BLaER1 treated with 17β-estradiol and CSF1 and Interleukin-3, amounts not matched to agents 10 nM and 100 nM (cell line): ENCODE data around the gene SMIM15.

Experiments
- H3K27ac ChIP-seq, 11 experiments: shearing (Covaris generic); formaldehyde crosslinking; 2 replicates each; pipeline ENCODE4 v1.8.1; 2022
- H3K27me3 ChIP-seq, 11 experiments: shearing (Covaris generic); formaldehyde crosslinking; 2 replicates each; pipeline ENCODE4 v1.8.1; 2022
- H3K36me3 ChIP-seq, 11 experiments: shearing (Covaris generic); formaldehyde crosslinking; 2 replicates each; pipeline ENCODE4 v1.8.1; 2022
- H3K4me1 ChIP-seq, 10 experiments: shearing (Covaris generic); formaldehyde crosslinking; 2 replicates each; pipeline ENCODE4 v1.8.1; 2022
- H3K4me2 ChIP-seq, 11 experiments: shearing (Covaris generic); formaldehyde crosslinking; 2 replicates each; pipeline ENCODE4 v1.8.1; 2022
- H3K4me3 ChIP-seq, 10 experiments: shearing (Covaris generic); formaldehyde crosslinking; 2 replicates each; pipeline ENCODE4 v1.8.1; 2022
- H3K9ac ChIP-seq, 11 experiments: shearing (Covaris generic); formaldehyde crosslinking; 2 replicates each; pipeline ENCODE4 v1.8.1; 2022
- H3K9me3 ChIP-seq, 11 experiments: shearing (Covaris generic); formaldehyde crosslinking; replicated peaks in 1 of 11; 2 replicates each; pipeline ENCODE4 v1.8.1; 2022
- H4K20me1 ChIP-seq, 11 experiments: shearing (Covaris generic); formaldehyde crosslinking; 2 replicates each; pipeline ENCODE4 v1.8.1; 2022
- Cebpa-rat ChIP-seq, 11 experiments: shearing (Covaris generic); IDR thresholded peaks; 2 replicates each; pipeline ENCODE4 v1.8.1; 2022

SMIM15 gene

DNA sequence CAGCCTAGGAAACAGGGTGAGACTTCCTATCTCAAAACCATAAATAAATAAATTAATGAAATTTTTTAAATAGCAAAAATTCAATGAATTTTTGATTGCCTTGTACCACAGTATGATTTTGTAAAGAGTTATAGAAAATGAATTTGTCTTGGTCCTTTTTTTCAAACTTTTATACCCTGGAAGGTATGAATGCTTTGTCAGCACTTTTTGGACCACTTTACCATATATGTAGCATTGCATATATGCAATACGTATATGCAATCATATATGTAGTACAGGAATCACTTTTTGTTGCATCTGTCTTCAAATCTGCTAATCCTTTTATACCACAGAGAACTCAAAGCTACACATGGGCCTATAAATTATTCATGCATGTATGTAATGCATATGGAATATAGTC is 9.2 kb upstream of the SMIM15 start:
- H3K9me3 ChIP-seq: peaks cover 0 to under 1% (median 0%) of the 10 kb centered on the region in 11 experiments; a peak in 1 of 22 replicates

DNA sequence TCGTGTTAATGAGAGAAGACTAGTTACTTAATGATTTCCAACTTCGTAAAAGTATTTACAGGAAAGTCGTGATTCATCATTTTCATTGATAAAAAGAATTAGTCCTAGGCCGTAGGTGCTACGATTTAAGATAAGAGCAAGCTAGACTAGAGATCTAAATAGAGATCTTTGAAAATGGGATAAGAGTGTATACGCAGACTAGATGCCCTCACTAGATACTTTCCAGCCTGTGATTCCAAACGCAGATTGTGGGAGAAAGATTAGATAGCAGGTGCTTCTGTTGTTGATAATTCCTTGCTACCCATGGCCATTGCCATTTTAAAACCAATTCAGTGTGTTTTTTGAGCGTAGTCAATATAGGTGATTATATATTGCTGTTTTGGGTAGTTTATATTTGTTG is 6.7 kb upstream of the SMIM15 start:
- no peak overlapping the region for H3K4me3 ChIP-seq
- no peak overlapping the region for H3K9ac ChIP-seq
- no peak overlapping the region for H3K27ac ChIP-seq
- no peaks in the 10 kb centered on the region for H3K36me3 ChIP-seq
- peaks cover 0 to 4% (median 0%) of the 10 kb centered on the region in 11 experiments; a peak in 8 of 22 replicates for H3K9me3 ChIP-seq
- no peaks in the 10 kb centered on the region for H3K27me3 ChIP-seq
- no peaks in the 10 kb centered on the region for H4K20me1 ChIP-seq
- peaks cover 0 to 8% (median 0%) of the 10 kb centered on the region in 10 experiments; a peak in 3 of 20 replicates for H3K4me1 ChIP-seq
- no peak for TF ChIP-seq Cebpa-rat (IDR thresholded peaks at IDR 0.05)
- H3K4me2 ChIP-seq: no peak overlapping the region

More for the DNA sequence above, 9.2 kb upstream of the SMIM15 start:
- TF ChIP-seq Cebpa-rat (IDR thresholded peaks at IDR 0.05): no peak
- Histone ChIP-seq H3K9ac (no peak overlapping the region), H3K36me3 (no peaks in the 10 kb centered on the region), H3K27ac (no peak overlapping the region), H3K27me3 (no peaks in the 10 kb centered on the region), H3K4me2 (no peak overlapping the region), H4K20me1 (no peaks in the 10 kb centered on the region), H3K4me3 (no peak overlapping the region), H3K4me1 (peaks cover 0 to 8% (median 0%) of the 10 kb centered on the region in 10 experiments; a peak in 3 of 20 replicates)

DNA sequence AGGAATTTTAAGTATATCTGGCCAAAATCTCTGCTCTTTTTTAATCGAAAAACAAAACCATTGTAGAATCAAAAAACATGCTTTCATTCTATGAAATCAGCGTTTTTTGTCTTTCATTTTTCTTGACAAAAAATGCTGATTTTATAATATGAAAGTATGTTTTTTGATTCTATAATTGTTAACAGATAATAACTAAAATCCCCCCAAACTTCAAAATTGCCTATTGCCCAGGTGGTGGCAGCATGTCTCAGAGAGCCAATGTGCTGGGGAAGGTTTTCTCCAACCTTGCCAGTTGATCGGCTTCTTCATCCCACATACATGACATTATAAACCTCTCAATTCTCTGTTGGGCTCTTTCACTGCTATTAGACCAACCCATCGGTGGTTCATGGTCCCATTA is 5.1 kb upstream of the SMIM15 start:
- no peak overlapping the region for H3K27ac ChIP-seq
- no peak overlapping the region for H3K4me3 ChIP-seq
- peaks cover 0 to 13% (median 4%) of the 10 kb centered on the region in 10 experiments; a peak in 9 of 20 replicates for H3K4me1 ChIP-seq
- H3K9ac ChIP-seq: no peak overlapping the region
- H3K36me3 ChIP-seq: no peaks in the 10 kb centered on the region
- no peak for TF ChIP-seq Cebpa-rat (IDR thresholded peaks at IDR 0.05)
- peaks cover 0 to 14% (median 6%) of the 10 kb centered on the region in 11 experiments; a peak in 10 of 22 replicates for H3K9me3 ChIP-seq
- H3K4me2 ChIP-seq: peak overlapping the region in 1 of 11 experiments; percentile 29; a peak in 1 of 22 replicates
- H3K27me3 ChIP-seq: no peaks in the 10 kb centered on the region
- H4K20me1 ChIP-seq: no peaks in the 10 kb centered on the region

DNA sequence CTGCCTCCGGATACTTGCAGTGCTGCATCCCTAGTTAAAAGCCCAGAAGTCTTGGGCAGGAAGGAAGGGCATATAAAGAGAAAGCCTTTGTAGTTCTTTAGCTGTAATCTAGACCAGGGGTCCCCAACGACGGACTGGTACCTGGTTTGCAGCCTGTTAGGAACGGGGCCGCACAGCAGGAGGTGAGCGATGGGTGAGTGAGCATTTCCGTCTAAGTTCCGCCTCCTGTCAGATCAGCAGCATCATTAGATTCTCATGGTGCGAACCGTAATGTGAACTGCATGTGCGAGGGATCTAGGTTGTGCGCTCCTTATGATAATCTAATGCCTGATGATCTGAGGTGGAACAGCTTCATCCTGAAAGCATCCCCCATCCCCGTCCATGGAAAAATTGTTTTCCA is 1.6 kb upstream of the SMIM15 start:
- peaks cover 15 to 21% (median 20%) of the 10 kb centered on the region in 11 experiments; a peak in 21 of 22 replicates for H3K36me3 ChIP-seq
- no peak for TF ChIP-seq Cebpa-rat (IDR thresholded peaks at IDR 0.05)
- H3K9me3 ChIP-seq: peaks cover 0 to 20% (median 6%) of the 10 kb centered on the region in 11 experiments; a peak in 12 of 22 replicates
- no peak overlapping the region for H3K27ac ChIP-seq
- H4K20me1 ChIP-seq: no peaks in the 10 kb centered on the region
- H3K27me3 ChIP-seq: no peaks in the 10 kb centered on the region
- no peak overlapping the region for H3K9ac ChIP-seq
- no peak overlapping the region for H3K4me3 ChIP-seq
- H3K4me1 ChIP-seq: peaks cover 11 to 35% (median 21%) of the 10 kb centered on the region in 10 experiments
- H3K4me2 ChIP-seq: peak overlapping the region in 1 of 11 experiments; percentile 87; a peak in 1 of 22 replicates

DNA sequence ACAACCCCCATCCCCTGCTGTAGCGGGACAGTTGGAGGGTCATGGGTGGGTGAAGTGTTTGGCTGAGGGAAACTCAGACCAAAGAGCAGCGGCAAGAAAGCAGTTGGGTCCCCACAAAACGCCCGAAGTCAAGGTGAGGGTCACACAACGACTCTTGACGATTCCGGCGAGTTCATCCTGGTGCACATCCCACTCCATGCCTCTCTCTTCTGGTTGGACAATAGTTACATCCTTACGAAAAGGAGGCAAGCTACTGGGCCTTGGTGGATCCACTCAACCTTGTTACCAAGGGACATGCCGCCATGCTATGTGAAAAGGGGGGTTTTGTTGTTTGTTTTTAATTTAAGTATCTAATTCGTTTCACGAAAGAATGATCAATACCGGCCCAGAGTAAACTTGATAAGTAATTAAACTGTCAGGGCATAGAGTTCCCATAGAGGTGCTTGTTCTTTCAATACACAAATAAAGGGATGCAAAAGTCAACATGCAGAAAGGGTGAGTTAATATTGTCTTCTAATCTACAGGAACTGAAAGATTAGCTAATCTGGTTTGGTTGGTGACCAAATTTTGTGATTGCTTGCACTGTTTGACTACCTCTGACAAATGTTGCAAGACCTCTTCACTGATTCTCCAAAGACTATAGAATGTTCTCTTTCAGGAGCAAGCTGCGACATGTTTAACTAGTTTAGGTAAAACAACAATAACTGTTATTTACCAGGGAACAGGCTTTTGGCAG is 732 bp upstream of the SMIM15 start:
- H3K9ac ChIP-seq: peak overlapping the region; percentile 76 to 92 (median 88); a peak in 21 of 22 replicates
- no peaks in the 10 kb centered on the region for H3K27me3 ChIP-seq
- H3K4me1 ChIP-seq: peaks cover 11 to 38% (median 21%) of the 10 kb centered on the region in 10 experiments
- peak overlapping the region; percentile 59 to 86 (median 76) for H3K4me3 ChIP-seq
- H3K36me3 ChIP-seq: peaks cover 24 to 30% (median 28%) of the 10 kb centered on the region in 11 experiments; a peak in 21 of 22 replicates
- TF ChIP-seq Cebpa-rat (IDR thresholded peaks at IDR 0.05): no peak
- no peaks in the 10 kb centered on the region for H4K20me1 ChIP-seq
- peak overlapping the region; percentile 86 to 97 (median 92) for H3K27ac ChIP-seq
- peaks cover 0 to 20% (median 6%) of the 10 kb centered on the region in 11 experiments; a peak in 12 of 22 replicates for H3K9me3 ChIP-seq
- H3K4me2 ChIP-seq: peak overlapping the region; percentile 59 to 97 (median 82)

DNA sequence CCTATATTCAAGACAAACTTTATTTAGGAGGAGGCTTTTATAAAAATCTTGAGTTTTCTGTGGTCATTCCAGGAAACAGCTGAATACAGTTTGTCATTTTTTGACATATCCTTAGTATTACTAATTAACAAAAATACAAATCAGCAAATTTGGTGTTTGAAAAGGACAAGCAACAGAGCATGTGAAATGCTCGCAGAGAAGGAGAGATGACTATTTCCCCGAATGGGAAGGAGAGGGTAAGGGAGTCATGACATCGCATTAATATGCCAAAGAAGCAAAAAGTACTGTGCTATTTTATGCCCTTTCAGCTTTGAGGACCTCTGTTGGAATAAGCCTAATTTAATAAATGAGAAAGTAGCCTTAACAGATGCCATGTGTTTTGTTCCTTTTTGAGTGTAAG is 1.8 kb downstream of the SMIM15 start:
- peaks cover 46 to 55% (median 51%) of the 10 kb centered on the region in 11 experiments; a peak in 21 of 22 replicates for H3K36me3 ChIP-seq
- peaks cover 10 to 39% (median 23%) of the 10 kb centered on the region in 11 experiments; a peak in 18 of 22 replicates for H3K9me3 ChIP-seq
- H3K27me3 ChIP-seq: no peaks in the 10 kb centered on the region
- H3K4me2 ChIP-seq: peak overlapping the region; percentile 59 to 97 (median 82)
- peaks cover 11 to 34% (median 21%) of the 10 kb centered on the region in 10 experiments for H3K4me1 ChIP-seq
- H4K20me1 ChIP-seq: no peaks in the 10 kb centered on the region
- peak overlapping the region in 4 of 11 experiments; percentile 86 to 97 (median 93); a peak in 4 of 22 replicates for H3K27ac ChIP-seq
- TF ChIP-seq Cebpa-rat (IDR thresholded peaks at IDR 0.05): no peak
- H3K4me3 ChIP-seq: peak overlapping the region; percentile 59 to 86 (median 76); a peak in 18 of 20 replicates
- peak overlapping the region in 7 of 11 experiments; percentile 84 to 92 (median 89); a peak in 10 of 22 replicates for H3K9ac ChIP-seq

DNA sequence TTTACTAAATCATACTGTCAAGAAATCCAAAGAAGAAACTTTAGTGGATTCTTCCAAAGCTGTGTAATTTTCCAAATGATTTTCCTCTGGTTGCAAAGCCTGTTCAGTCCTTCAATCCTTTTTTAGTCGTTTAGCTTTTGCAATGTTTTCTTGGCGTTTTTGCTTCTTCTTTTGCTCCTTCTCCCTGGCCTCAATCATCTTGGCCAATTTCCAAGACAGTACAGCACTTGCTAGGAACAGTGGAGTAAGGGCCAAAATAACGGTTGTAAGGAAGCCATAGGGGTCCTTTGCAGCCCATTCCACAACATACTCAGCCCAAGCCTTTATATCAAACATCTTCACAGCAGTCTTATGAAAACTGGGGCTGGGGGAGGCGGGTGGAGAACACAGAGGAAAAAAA is 2.4 kb downstream of the SMIM15 start:
- peak overlapping the region in 10 of 11 experiments; percentile 59 to 97 (median 84); a peak in 20 of 22 replicates for H3K4me2 ChIP-seq
- peak overlapping the region in 3 of 10 experiments; percentile 76 to 86 (median 77); a peak in 4 of 20 replicates for H3K4me3 ChIP-seq
- no peak overlapping the region for H3K9ac ChIP-seq
- TF ChIP-seq Cebpa-rat (IDR thresholded peaks at IDR 0.05): no peak
- peaks cover 52 to 60% (median 55%) of the 10 kb centered on the region in 11 experiments; a peak in 21 of 22 replicates for H3K36me3 ChIP-seq
- H3K4me1 ChIP-seq: peaks cover 11 to 34% (median 21%) of the 10 kb centered on the region in 10 experiments
- no peak overlapping the region for H3K27ac ChIP-seq
- no peaks in the 10 kb centered on the region for H4K20me1 ChIP-seq
- H3K27me3 ChIP-seq: no peaks in the 10 kb centered on the region
- peaks cover 10 to 44% (median 28%) of the 10 kb centered on the region in 11 experiments; a peak in 18 of 22 replicates for H3K9me3 ChIP-seq

DNA sequence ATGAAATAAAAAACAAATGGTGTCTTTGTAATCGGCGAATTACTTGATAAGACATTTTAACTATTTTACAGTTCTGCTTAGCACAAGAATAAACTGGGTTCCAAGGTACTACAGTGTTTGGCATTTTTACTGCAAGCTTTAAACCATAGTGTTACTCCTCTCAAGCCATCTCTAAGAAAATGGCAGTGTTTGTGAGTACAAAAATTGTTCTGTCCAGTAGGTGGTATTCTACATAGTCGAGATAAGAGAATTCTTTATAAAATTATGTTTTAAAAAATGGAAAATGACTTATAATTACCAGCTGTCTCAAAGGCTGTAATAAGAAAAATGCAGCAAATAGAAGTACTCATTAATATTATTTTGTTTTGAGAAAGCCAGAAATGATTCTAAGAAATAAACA is 3.2 kb downstream of the SMIM15 start:
- no peak overlapping the region for H3K4me3 ChIP-seq
- H3K9me3 ChIP-seq: peaks cover 10 to 43% (median 28%) of the 10 kb centered on the region in 11 experiments; a peak in 18 of 22 replicates
- TF ChIP-seq Cebpa-rat (IDR thresholded peaks at IDR 0.05): no peak
- H3K9ac ChIP-seq: no peak overlapping the region
- H3K36me3 ChIP-seq: peaks cover 52 to 63% (median 55%) of the 10 kb centered on the region in 11 experiments; a peak in 21 of 22 replicates
- no peak overlapping the region for H3K27ac ChIP-seq
- peaks cover 11 to 34% (median 21%) of the 10 kb centered on the region in 10 experiments for H3K4me1 ChIP-seq
- H4K20me1 ChIP-seq: no peaks in the 10 kb centered on the region
- H3K4me2 ChIP-seq: peak overlapping the region in 2 of 11 experiments; percentile 2 to 97; a peak in 2 of 22 replicates
- H3K27me3 ChIP-seq: no peaks in the 10 kb centered on the region

DNA sequence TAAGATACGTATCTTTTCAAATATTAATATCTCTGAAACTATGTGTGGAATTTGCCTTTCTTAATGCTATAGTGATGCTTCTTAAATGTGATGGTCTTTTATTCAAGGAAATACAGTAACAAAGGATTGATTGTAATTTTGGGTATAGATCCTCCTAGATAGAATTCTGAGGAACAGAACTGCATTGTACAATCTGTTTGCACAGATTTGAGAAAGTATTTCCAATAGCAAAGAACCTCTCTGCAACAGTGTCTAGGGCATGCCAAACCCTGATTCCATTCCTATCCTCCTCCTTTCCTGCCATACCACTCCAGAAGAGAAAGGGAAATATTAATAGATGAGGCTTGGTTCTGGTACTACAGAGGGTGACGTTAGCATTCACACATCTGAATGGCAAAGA is 10.4 kb downstream of the SMIM15 start:
- peaks cover 10 to 29% (median 19%) of the 10 kb centered on the region in 11 experiments; a peak in 19 of 22 replicates for H3K9me3 ChIP-seq
- H3K4me1 ChIP-seq: no peaks in the 10 kb centered on the region
- H3K27me3 ChIP-seq: no peaks in the 10 kb centered on the region
- no peak overlapping the region for H3K4me3 ChIP-seq
- H3K36me3 ChIP-seq: peaks cover 13 to 34% (median 18%) of the 10 kb centered on the region in 11 experiments; a peak in 21 of 22 replicates
- no peak overlapping the region for H3K4me2 ChIP-seq
- no peak overlapping the region for H3K27ac ChIP-seq
- H3K9ac ChIP-seq: no peak overlapping the region
- no peak for TF ChIP-seq Cebpa-rat (IDR thresholded peaks at IDR 0.05)
- H4K20me1 ChIP-seq: no peaks in the 10 kb centered on the region
